Endothelial cell of hepatic sinusoid (primary cell): Measurements from ENCODE around the gene COL12A1.
"Not testable (repeated sequence)": the region's sequence is repeated elsewhere in the genome, so short reads cannot be mapped to it uniquely, and the experiment has no call there.

Source experiments
- in situ Hi-C: cut with HindIII; loops from 2 replicates; pipeline ENCODE4 v1.10.0; 2017; ENCODE audit warnings: low sequenced_read_pairs

Gene COL12A1

GRCh38 chr6:75186581-75186980 is 19.3 kb downstream of the COL12A1 start:
- in situ Hi-C loops, result not testable (repeated sequence)

GRCh38 chr6:75183099-75183541 is 22.7 kb downstream of the COL12A1 start:
- in situ Hi-C loops, result no loop called here

GRCh38 chr6:75180864-75181263 is 25.0 kb downstream of the COL12A1 start:
- in situ Hi-C loops, result no loop called here

- in situ Hi-C loops, result no loop called here
These were observed 27.1 kb downstream of the COL12A1 start for GRCh38 chr6:75178757-75179156.

- in situ Hi-C loops, result no loop called here
These were observed 29.7 kb downstream of the COL12A1 start for GRCh38 chr6:75176076-75176582.

- in situ Hi-C loops, result loop anchor here (5.0 kb wide), 1 partner anchor 35 kb away; no protein-coding TSS in a partner anchor
These were observed 33.9 kb downstream of the COL12A1 start for GRCh38 chr6:75171986-75172385.

GRCh38 chr6:75171567-75171966 is 34.3 kb downstream of the COL12A1 start:
- in situ Hi-C loops, result loop anchor here (5.0 kb wide), 1 partner anchor 34 kb away; no protein-coding TSS in a partner anchor

- in situ Hi-C loops, result loop anchor here (5.0 kb wide), 1 partner anchor 34 kb away; no protein-coding TSS in a partner anchor
These were observed 34.9 kb downstream of the COL12A1 start for GRCh38 chr6:75170691-75171560.

GRCh38 chr6:75169689-75170586 is 35.9 kb downstream of the COL12A1 start:
- in situ Hi-C loops, result loop anchor here (5.0 kb wide), 1 partner anchor 33 kb away; no protein-coding TSS in a partner anchor

- in situ Hi-C loops, result no loop called here
These were observed 38.0 kb downstream of the COL12A1 start for GRCh38 chr6:75167851-75168250.

GRCh38 chr6:75167325-75167724 is 38.5 kb downstream of the COL12A1 start:
- in situ Hi-C loops, result no loop called here

GRCh38 chr6:75166773-75167172 is 39.1 kb downstream of the COL12A1 start:
- in situ Hi-C loops, result no loop called here

- in situ Hi-C loops, result no loop called here
These were observed 39.6 kb downstream of the COL12A1 start for GRCh38 chr6:75166236-75166635.

- in situ Hi-C loops, result no loop called here
These were observed 47.7 kb downstream of the COL12A1 start for GRCh38 chr6:75158176-75158575.

GRCh38 chr6:75157336-75157735 is 48.5 kb downstream of the COL12A1 start:
- in situ Hi-C loops, result no loop called here

GRCh38 chr6:75156186-75156878 is 49.5 kb downstream of the COL12A1 start:
- in situ Hi-C loops, result no loop called here

- in situ Hi-C loops, result no loop called here
These were observed 50.2 kb downstream of the COL12A1 start for GRCh38 chr6:75155631-75156030.

- in situ Hi-C loops, result no loop called here
These were observed 50.9 kb downstream of the COL12A1 start for GRCh38 chr6:75154973-75155372.

- in situ Hi-C loops, result no loop called here
These were observed 55.0 kb downstream of the COL12A1 start for GRCh38 chr6:75150685-75151412.

GRCh38 chr6:75149696-75150095 is 56.2 kb downstream of the COL12A1 start:
- in situ Hi-C loops, result no loop called here
